B cell (primary cell): ENCODE measurements around the gene BAIAP2L1.

Experiments
- EZH2 ChIP-seq: IDR thresholded peaks from 2 replicates; pipeline ENCODE4 v1.6.1; 2012; ENCODE audit warnings: borderline replicate concordance, low read depth, mild to moderate bottlenecking, moderate library complexity, low read length; ENCODE audit not compliant: insufficient read depth, poor library complexity, severe bottlenecking
- TF ChIP-seq, protein P1 (sequence below): fragments of 200-600 bp; IDR thresholded peaks from one replicate; pipeline ENCODE4 v1.8.0; 2022; ENCODE audit warnings: antibody characterized with exemption, mild to moderate bottlenecking

DNA sequence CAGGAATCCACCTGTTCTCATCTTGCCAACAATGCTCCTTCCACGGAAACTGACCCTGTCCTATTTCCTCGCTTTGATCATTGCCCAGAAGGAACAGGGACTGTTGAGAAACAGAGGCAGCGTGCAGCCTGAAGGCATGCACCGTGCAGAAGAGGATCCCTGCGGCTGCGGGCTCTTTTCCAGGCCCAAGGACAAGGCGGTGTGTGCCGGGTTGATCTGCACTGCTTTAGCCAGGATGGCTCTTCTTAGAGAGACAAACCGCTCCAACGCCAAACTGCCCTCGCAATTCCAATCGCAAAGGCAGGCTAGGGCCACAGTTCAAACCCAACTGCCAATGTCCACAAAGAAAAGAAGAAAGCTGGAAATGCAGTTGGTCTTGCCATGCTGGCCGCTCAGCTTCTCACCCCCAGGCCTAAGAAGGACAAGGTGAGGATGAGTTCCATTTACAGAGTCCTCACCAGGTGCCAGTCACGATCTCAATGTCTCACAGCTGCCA, 92.9 kb downstream of the BAIAP2L1 start:
- TF ChIP-seq, protein P1, sequence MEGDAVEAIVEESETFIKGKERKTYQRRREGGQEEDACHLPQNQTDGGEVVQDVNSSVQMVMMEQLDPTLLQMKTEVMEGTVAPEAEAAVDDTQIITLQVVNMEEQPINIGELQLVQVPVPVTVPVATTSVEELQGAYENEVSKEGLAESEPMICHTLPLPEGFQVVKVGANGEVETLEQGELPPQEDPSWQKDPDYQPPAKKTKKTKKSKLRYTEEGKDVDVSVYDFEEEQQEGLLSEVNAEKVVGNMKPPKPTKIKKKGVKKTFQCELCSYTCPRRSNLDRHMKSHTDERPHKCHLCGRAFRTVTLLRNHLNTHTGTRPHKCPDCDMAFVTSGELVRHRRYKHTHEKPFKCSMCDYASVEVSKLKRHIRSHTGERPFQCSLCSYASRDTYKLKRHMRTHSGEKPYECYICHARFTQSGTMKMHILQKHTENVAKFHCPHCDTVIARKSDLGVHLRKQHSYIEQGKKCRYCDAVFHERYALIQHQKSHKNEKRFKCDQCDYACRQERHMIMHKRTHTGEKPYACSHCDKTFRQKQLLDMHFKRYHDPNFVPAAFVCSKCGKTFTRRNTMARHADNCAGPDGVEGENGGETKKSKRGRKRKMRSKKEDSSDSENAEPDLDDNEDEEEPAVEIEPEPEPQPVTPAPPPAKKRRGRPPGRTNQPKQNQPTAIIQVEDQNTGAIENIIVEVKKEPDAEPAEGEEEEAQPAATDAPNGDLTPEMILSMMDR = no peak
- no peak for TF ChIP-seq EZH2
